ENCODE data around the gene ASCL2.

ASCL2 gene

GRCh38 chr11:2311353-2312133 lies 41.2 kb upstream of the ASCL2 start:
- no peak overlapping the region for H3K27ac ChIP-seq
- no peak for TF ChIP-seq CTCF (conservative IDR thresholded peaks at IDR 0.05)

GRCh38 chr11:2310786-2311352 lies 40.5 kb upstream of the ASCL2 start:
- TF ChIP-seq CTCF (conservative IDR thresholded peaks at IDR 0.05): no peak
- H3K27ac ChIP-seq: no peak overlapping the region

- TF ChIP-seq CTCF (conservative IDR thresholded peaks at IDR 0.05): no peak
- H3K27ac ChIP-seq: no peak overlapping the region
Observed at GRCh38 chr11:2310073-2310785, 39.8 kb upstream of the ASCL2 start.

GRCh38 chr11:2309251-2310072 lies 39.1 kb upstream of the ASCL2 start:
- no peak for TF ChIP-seq CTCF (conservative IDR thresholded peaks at IDR 0.05)
- no peak overlapping the region for H3K27ac ChIP-seq

GRCh38 chr11:2308713-2309112 lies 38.3 kb upstream of the ASCL2 start:
- H3K27ac ChIP-seq: no peak overlapping the region
- no peak for TF ChIP-seq CTCF (conservative IDR thresholded peaks at IDR 0.05)

- H3K27ac ChIP-seq: no peak overlapping the region
Observed at GRCh38 chr11:2307501-2308331, 37.3 kb upstream of the ASCL2 start.

More at GRCh38 chr11:2307501-2308331, 37.3 kb upstream of the ASCL2 start:
- no peak for TF ChIP-seq CTCF (conservative IDR thresholded peaks at IDR 0.05)
